Islet of Langerhans (tissue), 1 donor: Measurements from ENCODE around the gene OR6K2.
"Not testable (repeated sequence)": the region's sequence is repeated elsewhere in the genome, so short reads cannot be mapped to it uniquely, and the experiment has no call there.

ENCODE experiments used
- FAIRE-seq: peaks from one replicate; lab custom pipeline; 2011; peaks lifted over from hg19 to GRCh38; lab: Jason Lieb, UNC

Gene OR6K2

GRCh38 chr1:158700552-158700951, at the start of gene OR6K2:
OR6K2 (minus strand) TSS chr1:158700652; CDS start chr1:158700652, 0 bp downstream.
- FAIRE-seq, result no peak

- no peak for FAIRE-seq
Observed at GRCh38 chr1:158735848-158736247, 35.4 kb upstream of the OR6K2 start.

GRCh38 chr1:158732524-158732923, 32.1 kb upstream of the OR6K2 start:
- no peak for FAIRE-seq

GRCh38 chr1:158731707-158732106, 31.3 kb upstream of the OR6K2 start:
- no peak for FAIRE-seq

- FAIRE-seq, result no peak
Observed at GRCh38 chr1:158730453-158730852, 30.0 kb upstream of the OR6K2 start.

DNA sequence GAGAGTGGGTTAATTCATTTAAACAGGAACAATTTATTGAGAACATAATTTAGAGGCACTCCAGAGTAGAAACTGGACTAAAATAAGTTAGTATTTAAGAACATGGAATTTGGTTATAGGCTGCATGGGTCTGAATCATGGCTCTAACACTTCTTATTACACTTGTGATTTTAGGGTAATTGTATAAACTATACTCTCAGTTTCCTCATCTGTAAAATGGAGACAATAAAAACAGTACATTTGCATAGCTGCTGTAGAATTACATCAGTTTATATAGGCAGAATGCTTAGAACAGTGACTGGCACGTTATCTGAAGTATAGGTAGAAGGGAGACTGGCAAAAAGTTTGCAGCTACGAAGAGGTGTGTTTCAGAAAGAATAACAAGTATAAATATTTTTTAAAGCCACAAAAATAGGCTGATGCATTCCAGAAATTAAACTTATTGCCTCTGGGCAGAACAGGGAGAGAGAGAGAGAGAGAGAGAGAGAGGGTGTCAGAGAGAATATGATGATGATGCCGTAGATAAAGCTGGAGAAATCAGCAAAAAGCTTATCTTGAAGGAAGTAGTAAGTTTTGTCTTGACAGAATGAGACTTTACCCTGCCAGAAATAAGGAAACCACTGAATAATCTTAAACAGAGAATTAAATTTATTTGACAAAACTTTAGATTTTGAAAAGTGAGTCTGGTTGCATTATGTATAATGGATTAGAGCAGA, 28.2 kb upstream of the OR6K2 start:
- no peak for FAIRE-seq

DNA sequence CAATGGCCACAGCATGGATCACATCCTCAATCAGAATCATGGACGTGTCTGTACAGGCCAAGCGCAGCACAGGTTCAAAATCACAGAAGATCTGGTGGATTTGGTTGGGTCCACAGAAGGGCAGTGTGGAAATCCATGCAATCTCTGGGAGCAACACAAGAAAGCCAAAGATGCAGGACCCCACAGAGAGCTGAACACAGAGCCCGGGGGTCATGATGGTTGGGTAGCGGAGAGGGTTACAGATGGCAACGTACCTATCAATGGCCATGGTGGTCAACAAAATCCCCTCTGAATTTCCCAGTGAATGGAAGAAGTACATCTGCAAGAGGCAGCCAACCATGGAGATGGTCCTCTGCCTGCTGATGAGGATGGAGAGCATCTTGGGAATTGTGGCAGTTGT, 24.0 kb upstream of the OR6K2 start:
- FAIRE-seq, result no peak

- no peak for FAIRE-seq
Observed at GRCh38 chr1:158720620-158721019, 20.2 kb upstream of the OR6K2 start, which contains the start of gene OR6K3. OR6K3 (minus strand) TSS chr1:158720720; CDS start chr1:158718115, 2,605 bp downstream.

- FAIRE-seq, result no peak
Observed at GRCh38 chr1:158719664-158720063, 19.2 kb upstream of the OR6K2 start.

- FAIRE-seq, result no peak
Observed at GRCh38 chr1:158717344-158717743, 16.9 kb upstream of the OR6K2 start.

DNA sequence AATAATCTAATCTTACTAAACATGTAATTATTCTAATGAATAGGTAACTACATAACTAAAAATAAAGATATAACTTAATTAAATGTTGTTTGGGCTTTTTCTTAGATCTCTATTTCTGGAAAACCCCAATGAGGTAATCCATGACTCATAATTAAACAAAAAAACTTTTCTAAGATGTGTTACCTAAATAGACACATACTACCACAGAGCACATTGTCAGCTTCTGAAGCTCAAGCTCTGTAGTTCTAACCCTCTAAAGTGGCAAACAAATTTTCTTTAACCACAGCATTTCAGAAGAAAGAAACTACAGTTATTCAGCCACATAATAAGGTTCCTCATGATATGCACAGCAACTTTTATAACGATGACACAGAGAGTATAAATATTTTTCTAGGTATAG, 15.9 kb upstream of the OR6K2 start:
- no peak for FAIRE-seq

DNA sequence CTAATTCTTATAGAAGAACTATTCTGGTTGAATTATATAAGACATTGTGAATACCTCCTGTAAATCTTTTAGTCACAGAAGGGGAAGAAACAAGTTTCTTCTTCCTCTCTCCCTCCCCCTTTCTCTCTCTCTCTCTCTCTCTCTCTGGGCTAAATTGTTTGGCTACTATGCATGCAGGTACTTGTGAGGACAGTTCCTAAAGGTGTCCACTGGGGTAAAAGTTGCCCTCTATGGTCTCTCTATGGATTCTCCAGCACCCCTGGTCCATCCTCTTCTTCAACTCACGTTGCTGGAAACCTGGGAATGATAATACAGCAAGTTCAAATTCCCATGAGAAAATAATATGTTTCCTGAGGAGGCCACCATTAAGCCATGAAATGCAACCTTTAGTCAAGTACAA, 14.3 kb upstream of the OR6K2 start:
- no peak for FAIRE-seq

DNA sequence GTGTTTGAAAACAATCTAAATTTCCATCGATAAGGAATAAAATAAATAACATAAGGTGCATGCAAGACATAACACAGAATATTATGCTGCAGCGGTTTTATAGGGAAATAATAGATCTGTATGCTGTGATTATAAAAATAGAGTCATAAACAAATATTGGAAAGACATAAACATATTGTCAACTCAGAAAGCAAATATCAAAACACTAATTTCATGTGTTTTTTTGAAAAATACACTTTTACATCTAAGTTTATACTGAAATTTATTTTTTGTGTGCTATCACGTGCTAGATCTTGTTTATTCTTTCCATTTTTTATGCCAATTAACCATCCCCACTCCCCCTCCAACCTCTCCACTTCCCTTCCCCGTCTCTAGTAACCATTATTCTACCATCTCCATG, 10.6 kb upstream of the OR6K2 start:
- no peak for FAIRE-seq

GRCh38 chr1:158706096-158706495, 5.6 kb upstream of the OR6K2 start:
- FAIRE-seq, result no peak

GRCh38 chr1:158694596-158694995, 5.9 kb downstream of the OR6K2 start:
- no peak for FAIRE-seq

DNA sequence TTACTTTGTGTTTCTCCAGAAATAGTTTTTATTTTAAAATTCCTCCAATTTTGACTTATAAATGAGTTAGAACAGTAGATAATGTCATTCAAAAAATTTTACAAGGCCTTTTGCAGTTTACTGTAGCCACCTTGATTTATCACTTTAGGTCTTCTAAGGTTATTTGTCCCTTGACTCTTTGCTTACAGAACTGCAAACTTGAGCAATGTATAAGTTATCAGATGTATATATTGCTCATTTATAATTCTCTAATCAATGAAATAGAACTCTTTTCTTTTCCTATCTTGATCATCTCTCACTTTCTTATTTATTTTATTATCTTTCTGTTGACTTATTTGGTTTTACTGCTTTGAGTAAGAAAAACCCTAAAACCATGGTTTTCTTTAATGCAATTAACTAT, 8.1 kb downstream of the OR6K2 start:
- no peak for FAIRE-seq

DNA sequence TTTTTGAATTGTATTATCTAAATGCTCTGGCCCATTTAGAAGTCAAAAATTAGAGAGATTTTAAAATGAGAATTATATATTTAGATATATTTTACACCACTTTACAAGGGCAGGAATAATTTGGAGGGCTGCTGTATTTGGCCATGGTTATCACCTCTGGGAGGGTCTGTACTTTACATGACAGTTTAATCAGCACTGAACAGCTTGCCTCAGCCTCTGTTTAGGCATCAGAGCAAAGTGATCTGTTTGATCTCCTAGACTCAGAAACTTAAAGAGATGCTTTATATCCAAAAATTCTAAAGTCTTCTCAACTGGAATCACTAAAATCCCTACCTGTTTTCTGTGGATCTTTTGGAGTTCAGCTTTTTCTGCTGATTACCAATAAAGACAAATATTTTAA, 8.5 kb downstream of the OR6K2 start:
- FAIRE-seq, result no peak

DNA sequence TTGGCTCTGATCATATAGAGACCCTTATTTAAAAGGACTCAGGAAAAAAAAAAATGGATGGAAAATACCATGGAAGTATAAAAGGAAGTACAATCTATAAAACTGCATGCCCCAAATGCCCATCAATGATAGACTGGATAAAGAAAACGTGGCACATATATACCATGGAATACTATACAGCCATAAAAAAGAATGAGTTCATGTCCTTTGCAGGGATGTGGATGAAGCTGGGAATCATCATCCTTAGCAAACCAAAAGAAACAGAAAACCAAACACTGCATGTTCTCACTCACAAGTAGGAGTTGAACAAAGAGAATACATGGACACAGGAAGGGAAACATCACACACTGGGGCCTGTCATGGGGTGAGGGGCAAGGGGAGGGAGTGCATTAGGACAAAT, 9.3 kb downstream of the OR6K2 start:
- not testable (repeated sequence) for FAIRE-seq

- FAIRE-seq, result no peak
Observed at GRCh38 chr1:158689875-158690274, 10.6 kb downstream of the OR6K2 start.

- no peak for FAIRE-seq
Observed at GRCh38 chr1:158689110-158689509, 11.3 kb downstream of the OR6K2 start.

- not testable (repeated sequence) for FAIRE-seq
Observed at GRCh38 chr1:158688343-158688742, 12.1 kb downstream of the OR6K2 start.

DNA sequence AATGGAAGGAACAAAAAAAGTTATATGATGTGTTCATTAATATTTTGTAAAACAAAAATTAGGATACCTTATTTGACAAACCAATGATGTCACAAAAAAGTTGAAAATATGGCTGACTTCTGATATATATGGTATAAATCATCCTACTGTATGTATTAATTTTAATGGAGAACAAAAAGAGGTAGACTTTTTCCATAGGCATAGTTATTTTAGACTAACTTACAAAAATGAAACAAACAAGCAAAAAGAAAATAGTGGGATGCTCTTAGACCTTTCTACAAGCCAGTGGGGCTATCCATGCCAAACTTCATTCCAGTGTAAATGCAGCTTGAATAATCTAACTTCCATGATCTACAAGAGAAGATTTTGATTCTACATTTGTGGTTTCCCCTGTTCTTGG, 13.4 kb downstream of the OR6K2 start:
- no peak for FAIRE-seq

- no peak for FAIRE-seq
Observed at GRCh38 chr1:158686111-158687009, 14.1 kb downstream of the OR6K2 start, which contains the start of gene SPTA1. SPTA1 (minus strand) TSS chr1:158686715; CDS start chr1:158686517, 198 bp downstream.
